ENCODE results near the gene SBK2. TPM values are rescaled to one million over a fixed set of nuclear protein-coding genes. Genes with fewer than 3 reads are reported as not detected.
A peak's percentile ranks its signal among the peaks of the same experiment; 100 is the strongest.
"Not testable (repeated sequence)": the region's sequence is repeated elsewhere in the genome, so short reads cannot be mapped to it uniquely, and the experiment has no call there.

SBK2 gene
- total RNA-seq, 4 donors from 2014 or later: not detected

- Histone ChIP-seq H3K4me3 (replicated peaks in 1 of 3) (peak overlapping the region in 2 of 3 donors; percentile 19 to 95), H3K9me3 (no peaks in the 10 kb centered on the region), H3K4me1 (peaks cover 11 to 24% of the 10 kb centered on the region in 2 donors), H3K27ac (no peak overlapping the region), H3K36me3 (peaks cover 11 to 18% of the 10 kb centered on the region in 2 donors), H3K27me3 (no peaks in the 10 kb centered on the region)
- TF ChIP-seq POLR2A (IDR thresholded peaks at IDR 0.05) (no peak), CTCF (IDR thresholded peaks at IDR 0.05) (no peak)
- intact Hi-C loops (cut with DNase I): no loop called here
- DNase-seq: no peak
- WGBS, 2 donors: 95% methylated on average over 43 to 78 of the region's 90 CpGs
Measured at GRCh38 chr19:55578761-55579747, 42.1 kb upstream of the SBK2 start.

- 94% methylated on average over 56 to 71 of the region's 83 CpGs for WGBS, 2 donors
- Histone ChIP-seq H3K4me1 (peaks cover 11 to 24% of the 10 kb centered on the region in 2 donors), H3K36me3 (peaks cover 11 to 18% of the 10 kb centered on the region in 2 donors), H3K27me3 (no peaks in the 10 kb centered on the region), H3K9me3 (no peaks in the 10 kb centered on the region), H3K4me3 (replicated peaks in 1 of 3) (no peak overlapping the region), H3K27ac (no peak overlapping the region)
- DNase-seq: no peak
- intact Hi-C loops (cut with DNase I): no loop called here
- TF ChIP-seq CTCF (IDR thresholded peaks at IDR 0.05): no peak
- no peak for TF ChIP-seq POLR2A (IDR thresholded peaks at IDR 0.05)
Measured at GRCh38 chr19:55578031-55578760, 41.3 kb upstream of the SBK2 start.

GRCh38 chr19:55576746-55577145, 39.8 kb upstream of the SBK2 start:
- 94% methylated on average over 5 of the region's 5 CpGs for WGBS, 2 donors
- H3K4me3 ChIP-seq (replicated peaks in 1 of 3): no peak overlapping the region
- H3K27me3 ChIP-seq: no peaks in the 10 kb centered on the region
- intact Hi-C loops (cut with DNase I): no loop called here
- no peak for DNase-seq
- H3K9me3 ChIP-seq: no peaks in the 10 kb centered on the region
- H3K4me1 ChIP-seq: peaks cover 8 to 14% of the 10 kb centered on the region in 2 donors
- H3K36me3 ChIP-seq: peaks cover 11 to 18% of the 10 kb centered on the region in 2 donors
- no peak for TF ChIP-seq CTCF (IDR thresholded peaks at IDR 0.05)
- TF ChIP-seq POLR2A (IDR thresholded peaks at IDR 0.05): no peak
- no peak overlapping the region for H3K27ac ChIP-seq

GRCh38 chr19:55573929-55574328, 37.0 kb upstream of the SBK2 start:
- peaks cover 11 to 18% of the 10 kb centered on the region in 2 donors for H3K36me3 ChIP-seq
- intact Hi-C loops (cut with DNase I); H3K27me3 ChIP-seq; H3K27ac ChIP-seq; H3K9me3 ChIP-seq; H3K4me1 ChIP-seq; H3K4me3 ChIP-seq (replicated peaks in 1 of 3); DNase-seq: not testable (repeated sequence)
- WGBS, 2 donors: 91 to 93% methylated on average over 6 of the region's 6 CpGs

- H3K9me3 ChIP-seq; H3K27me3 ChIP-seq; H3K4me3 ChIP-seq (replicated peaks in 1 of 3); H3K36me3 ChIP-seq; H3K4me1 ChIP-seq; H3K27ac ChIP-seq; intact Hi-C loops (cut with DNase I); DNase-seq: not testable (repeated sequence)
- WGBS, 2 donors: 92 to 94% methylated on average over 5 of the region's 5 CpGs
Measured at GRCh38 chr19:55569477-55569876, 32.5 kb upstream of the SBK2 start.
